ENCODE measurements around the gene MBD5. TPM values are rescaled to one million over a fixed set of nuclear protein-coding genes. Genes with fewer than 3 reads are reported as not detected.

MBD5 gene
- total RNA-seq, 1 donor from 2014 or later, result 59.3 TPM

DNA sequence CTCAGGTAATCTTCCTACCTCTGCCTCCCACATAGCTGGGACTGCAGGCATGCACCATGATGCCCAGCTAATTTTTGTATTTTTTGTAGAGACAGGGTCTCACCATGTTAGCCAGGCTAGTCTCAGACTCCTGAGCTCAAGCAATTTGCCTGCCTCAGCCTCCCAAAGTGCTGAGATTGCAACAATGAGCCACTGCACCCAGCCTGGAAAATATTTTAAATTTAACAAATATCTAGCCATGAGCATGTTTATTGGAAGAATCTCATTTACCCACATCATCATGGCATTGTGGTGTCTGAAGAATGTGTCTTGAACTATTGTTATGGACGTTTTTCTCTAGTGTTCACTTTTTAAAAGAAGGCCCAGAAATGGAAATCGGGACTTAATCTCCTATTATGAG lies 231.8 kb downstream of the MBD5 start:
- Mint-ChIP-seq H3K36me3 (ENCODE audit: low read depth, unreplicated experiment) (peaks cover 41% of the 10 kb centered on the region), H3K27ac (ENCODE audit: unreplicated experiment) (no peak overlapping the region), H3K27me3 (ENCODE audit: unreplicated experiment) (peaks cover 12% of the 10 kb centered on the region), H3K4me3 (ENCODE audit: unreplicated experiment) (peak overlapping the region; percentile 69), H3K9me3 (ENCODE audit: unreplicated experiment) (peaks cover 5% of the 10 kb centered on the region), H3K4me1 (ENCODE audit: unreplicated experiment) (no peaks in the 10 kb centered on the region)
- DNase-seq (ENCODE audit: low spot score), result no peak
- TF ChIP-seq, protein P1, sequence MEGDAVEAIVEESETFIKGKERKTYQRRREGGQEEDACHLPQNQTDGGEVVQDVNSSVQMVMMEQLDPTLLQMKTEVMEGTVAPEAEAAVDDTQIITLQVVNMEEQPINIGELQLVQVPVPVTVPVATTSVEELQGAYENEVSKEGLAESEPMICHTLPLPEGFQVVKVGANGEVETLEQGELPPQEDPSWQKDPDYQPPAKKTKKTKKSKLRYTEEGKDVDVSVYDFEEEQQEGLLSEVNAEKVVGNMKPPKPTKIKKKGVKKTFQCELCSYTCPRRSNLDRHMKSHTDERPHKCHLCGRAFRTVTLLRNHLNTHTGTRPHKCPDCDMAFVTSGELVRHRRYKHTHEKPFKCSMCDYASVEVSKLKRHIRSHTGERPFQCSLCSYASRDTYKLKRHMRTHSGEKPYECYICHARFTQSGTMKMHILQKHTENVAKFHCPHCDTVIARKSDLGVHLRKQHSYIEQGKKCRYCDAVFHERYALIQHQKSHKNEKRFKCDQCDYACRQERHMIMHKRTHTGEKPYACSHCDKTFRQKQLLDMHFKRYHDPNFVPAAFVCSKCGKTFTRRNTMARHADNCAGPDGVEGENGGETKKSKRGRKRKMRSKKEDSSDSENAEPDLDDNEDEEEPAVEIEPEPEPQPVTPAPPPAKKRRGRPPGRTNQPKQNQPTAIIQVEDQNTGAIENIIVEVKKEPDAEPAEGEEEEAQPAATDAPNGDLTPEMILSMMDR (IDR thresholded peaks at IDR 0.05; ENCODE audit: unreplicated experiment), result no peak

DNA sequence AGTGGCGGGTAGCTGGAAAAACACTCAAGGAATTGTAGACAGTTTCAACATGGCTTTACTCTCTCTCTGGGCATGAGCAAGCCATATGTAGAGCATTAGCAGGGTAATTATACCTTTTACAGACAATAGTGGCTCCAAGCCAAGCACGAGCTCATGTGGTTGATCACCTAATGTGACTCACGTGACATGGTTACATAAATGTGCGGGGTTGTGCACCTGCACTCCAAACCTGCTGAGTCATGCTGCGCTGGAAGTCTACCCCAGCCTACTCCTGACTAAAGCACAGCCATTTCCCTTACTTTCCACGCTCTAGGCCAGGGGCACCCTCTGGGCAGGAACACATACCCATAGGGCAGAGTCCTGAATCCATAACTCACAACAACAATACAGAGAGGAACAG lies 232.8 kb downstream of the MBD5 start:
- Mint-ChIP-seq H3K36me3 (ENCODE audit: low read depth, unreplicated experiment) (peaks cover 51% of the 10 kb centered on the region), H3K4me1 (ENCODE audit: unreplicated experiment) (no peaks in the 10 kb centered on the region), H3K27ac (ENCODE audit: unreplicated experiment) (peak overlapping the region; percentile 59), H3K27me3 (ENCODE audit: unreplicated experiment) (peaks cover 12% of the 10 kb centered on the region), H3K9me3 (ENCODE audit: unreplicated experiment) (peaks cover 10% of the 10 kb centered on the region), H3K4me3 (ENCODE audit: unreplicated experiment) (peak overlapping the region; percentile 57)
- TF ChIP-seq, protein P1 (IDR thresholded peaks at IDR 0.05; ENCODE audit: unreplicated experiment), result no peak
- DNase-seq (ENCODE audit: low spot score), result no peak

DNA sequence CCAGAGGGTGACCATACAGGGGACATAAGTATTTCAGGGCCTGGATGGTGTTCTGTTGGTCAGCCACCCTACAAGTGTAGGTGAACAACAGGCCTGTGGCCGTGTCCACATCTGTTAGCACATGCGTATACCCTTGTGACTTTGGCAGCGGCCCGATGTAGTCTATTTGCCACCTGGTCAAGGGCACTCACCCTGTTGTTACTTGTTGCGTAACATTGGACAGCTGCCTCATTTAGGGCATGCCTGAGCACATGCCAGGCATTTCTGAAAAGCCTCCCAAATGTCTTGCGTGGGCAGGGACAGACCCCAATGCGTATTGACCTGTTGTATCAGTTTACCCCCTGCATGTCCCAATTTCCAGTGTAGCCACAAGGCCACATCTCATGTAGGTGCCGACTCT lies 235.0 kb downstream of the MBD5 start:
- H3K27ac Mint-ChIP-seq (ENCODE audit: unreplicated experiment), result no peak overlapping the region
- DNase-seq (ENCODE audit: low spot score), result no peak
- peaks cover 15% of the 10 kb centered on the region for H3K27me3 Mint-ChIP-seq (ENCODE audit: unreplicated experiment)
- H3K9me3 Mint-ChIP-seq (ENCODE audit: unreplicated experiment), result peaks cover 10% of the 10 kb centered on the region
- H3K4me3 Mint-ChIP-seq (ENCODE audit: unreplicated experiment), result no peak overlapping the region
- no peaks in the 10 kb centered on the region for H3K4me1 Mint-ChIP-seq (ENCODE audit: unreplicated experiment)
- TF ChIP-seq, protein P1 (IDR thresholded peaks at IDR 0.05; ENCODE audit: unreplicated experiment), result no peak
- H3K36me3 Mint-ChIP-seq (ENCODE audit: low read depth, unreplicated experiment), result peaks cover 68% of the 10 kb centered on the region

DNA sequence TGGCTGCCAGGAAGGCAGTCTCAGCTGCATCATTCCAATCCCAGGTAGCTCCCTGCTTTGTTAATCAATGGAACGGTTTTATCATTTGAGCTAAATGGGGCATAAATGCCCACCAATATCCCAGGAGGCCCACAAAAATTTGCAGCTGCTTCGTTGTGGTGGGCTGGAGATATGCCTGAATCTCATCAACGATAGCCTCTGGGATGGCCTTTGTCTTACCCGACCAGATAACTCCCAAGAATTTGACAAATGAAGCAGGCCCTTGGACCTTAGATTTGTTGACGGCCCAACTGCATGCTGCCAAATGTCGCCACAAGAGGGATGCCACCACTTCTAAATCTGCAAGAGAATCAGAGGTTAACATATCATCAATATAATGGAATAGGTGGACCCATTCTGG lies 236.4 kb downstream of the MBD5 start:
- peaks cover 15% of the 10 kb centered on the region for H3K27me3 Mint-ChIP-seq (ENCODE audit: unreplicated experiment)

DNA sequence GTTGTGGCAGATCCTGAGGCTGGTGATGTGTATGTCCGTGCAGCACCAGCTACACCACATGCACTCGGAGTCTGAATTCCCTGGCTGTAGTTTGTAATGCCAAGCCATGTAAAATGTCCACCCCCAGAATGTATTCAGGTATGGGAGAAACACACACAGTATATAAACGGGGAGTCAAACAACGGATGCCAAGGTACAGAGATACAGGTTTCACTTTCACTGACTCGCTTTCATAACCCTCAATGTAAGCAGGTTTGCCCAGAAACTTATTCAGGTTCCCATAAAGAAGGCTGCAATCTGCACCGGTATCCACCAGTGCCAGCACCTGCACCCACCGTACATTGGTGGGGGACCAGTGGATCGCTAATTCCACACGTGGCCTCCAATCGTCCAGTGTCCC lies 237.2 kb downstream of the MBD5 start:
- Mint-ChIP-seq H3K9me3 (ENCODE audit: unreplicated experiment) (peaks cover 10% of the 10 kb centered on the region), H3K27me3 (ENCODE audit: unreplicated experiment) (peaks cover 15% of the 10 kb centered on the region), H3K36me3 (ENCODE audit: low read depth, unreplicated experiment) (peaks cover 57% of the 10 kb centered on the region), H3K27ac (ENCODE audit: unreplicated experiment) (no peak overlapping the region), H3K4me3 (ENCODE audit: unreplicated experiment) (no peak overlapping the region), H3K4me1 (ENCODE audit: unreplicated experiment) (no peaks in the 10 kb centered on the region)
- TF ChIP-seq, protein P1 (IDR thresholded peaks at IDR 0.05; ENCODE audit: unreplicated experiment), result no peak
- DNase-seq (ENCODE audit: low spot score), result no peak

More for the DNA sequence above, 236.4 kb downstream of the MBD5 start:
- Mint-ChIP-seq H3K27ac (ENCODE audit: unreplicated experiment) (no peak overlapping the region), H3K4me3 (ENCODE audit: unreplicated experiment) (no peak overlapping the region), H3K36me3 (ENCODE audit: low read depth, unreplicated experiment) (peaks cover 62% of the 10 kb centered on the region), H3K9me3 (ENCODE audit: unreplicated experiment) (peaks cover 10% of the 10 kb centered on the region), H3K4me1 (ENCODE audit: unreplicated experiment) (no peaks in the 10 kb centered on the region)
- TF ChIP-seq, protein P1 (IDR thresholded peaks at IDR 0.05; ENCODE audit: unreplicated experiment), result no peak
- no peak for DNase-seq (ENCODE audit: low spot score)
